HG02678 (cell line): Measurements from ENCODE around the gene PSPN.
"Not testable (repeated sequence)": the region's sequence is repeated elsewhere in the genome, so short reads cannot be mapped to it uniquely, and the experiment has no call there.

Experiments used
- ATAC-seq: cut with Tn5 transposase; IDR thresholded peaks from one replicate; pipeline ENCODE4 v1.9.1; 2021; ENCODE audit warnings: mild to moderate bottlenecking, moderate library complexity; ENCODE audit not compliant: unreplicated experiment

PSPN gene

GRCh38 chr19:6373813-6374108, 2.0 kb downstream of the PSPN start:
- no peak for ATAC-seq

GRCh38 chr19:6373096-6373812, 2.5 kb downstream of the PSPN start:
- ATAC-seq: peak; percentile 59

GRCh38 chr19:6372594-6373095, 3.1 kb downstream of the PSPN start, which contains the start of gene ALKBH7:
Gene ALKBH7, plus strand, starts transcription at chr19:6372794. Its CDS starts 27 bp downstream, at chr19:6372821.
- peak; percentile 81 for ATAC-seq

- ATAC-seq: no peak
Measured at GRCh38 chr19:6364353-6364752, 11.4 kb downstream of the PSPN start.

- ATAC-seq: no peak
Measured at GRCh38 chr19:6362351-6362801, 13.4 kb downstream of the PSPN start.

GRCh38 chr19:6362027-6362350, 13.7 kb downstream of the PSPN start:
- ATAC-seq: no peak

GRCh38 chr19:6360857-6361216, 14.9 kb downstream of the PSPN start:
- ATAC-seq: not testable (repeated sequence)

GRCh38 chr19:6360445-6360844, 15.3 kb downstream of the PSPN start:
- ATAC-seq: not testable (repeated sequence)

GRCh38 chr19:6359568-6360341, 16.0 kb downstream of the PSPN start:
- no peak for ATAC-seq

- ATAC-seq: no peak
Measured at GRCh38 chr19:6358003-6358402, 17.7 kb downstream of the PSPN start.

- no peak for ATAC-seq
Measured at GRCh38 chr19:6357174-6357573, 18.6 kb downstream of the PSPN start.

GRCh38 chr19:6355321-6356040, 20.3 kb downstream of the PSPN start:
- not testable (repeated sequence) for ATAC-seq

GRCh38 chr19:6354098-6354674, 21.5 kb downstream of the PSPN start:
- no peak for ATAC-seq

- no peak for ATAC-seq
Measured at GRCh38 chr19:6352381-6353165, 23.2 kb downstream of the PSPN start.

GRCh38 chr19:6350688-6351087, 25.0 kb downstream of the PSPN start:
- no peak for ATAC-seq

- ATAC-seq: not testable (repeated sequence)
Measured at GRCh38 chr19:6349271-6349670, 26.5 kb downstream of the PSPN start.

- ATAC-seq: no peak
Measured at GRCh38 chr19:6343462-6343861, 32.3 kb downstream of the PSPN start.

GRCh38 chr19:6340493-6341201, 35.1 kb downstream of the PSPN start:
- no peak for ATAC-seq

GRCh38 chr19:6334490-6335285, 41.0 kb downstream of the PSPN start:
- no peak for ATAC-seq
